Muscle layer of duodenum (tissue), 2 donors: ENCODE measurements around the gene GZF1.
A peak's percentile ranks its signal among the peaks of the same experiment; 100 is the strongest.

Experiments
- H3K27ac ChIP-seq: one replicate; pipeline ENCODE4 v1.7.0; 2013; ENCODE audit warnings: mild to moderate bottlenecking, low read length
- H3K27me3 ChIP-seq: one replicate; pipeline ENCODE4 v1.7.0; 2013; ENCODE audit warnings: low read depth, mild to moderate bottlenecking, control low read depth, low read length
- H3K36me3 ChIP-seq, 2 donors: one replicate each; pipeline ENCODE4 v1.7.0; 2013; ENCODE audit warnings: low read length in 2 of 2, control low read depth in 1 of 2, mild to moderate bottlenecking in 1 of 2; ENCODE audit not compliant: insufficient read depth in 2 of 2, control insufficient read depth in 1 of 2
- H3K4me1 ChIP-seq, 2 donors: one replicate each; pipeline ENCODE4 v1.7.0; 2013; ENCODE audit warnings: low read length in 2 of 2, mild to moderate bottlenecking in 2 of 2, control low read depth in 1 of 2, moderate library complexity in 1 of 2; ENCODE audit not compliant: insufficient read depth in 2 of 2, control insufficient read depth in 1 of 2
- H3K4me3 ChIP-seq, 2 donors: one replicate each; pipeline ENCODE4 v1.7.0; 2013; ENCODE audit warnings: low read length in 2 of 2, low read depth in 1 of 2, mild to moderate bottlenecking in 1 of 2
- H3K9me3 ChIP-seq, 2 donors: one replicate each; pipeline ENCODE4 v1.7.0; 2013; ENCODE audit warnings: low read length in 2 of 2, control low read depth in 1 of 2, mild to moderate bottlenecking in 1 of 2; ENCODE audit not compliant: control insufficient read depth in 1 of 2
- donor health status: healthy.

The GZF1 gene

DNA sequence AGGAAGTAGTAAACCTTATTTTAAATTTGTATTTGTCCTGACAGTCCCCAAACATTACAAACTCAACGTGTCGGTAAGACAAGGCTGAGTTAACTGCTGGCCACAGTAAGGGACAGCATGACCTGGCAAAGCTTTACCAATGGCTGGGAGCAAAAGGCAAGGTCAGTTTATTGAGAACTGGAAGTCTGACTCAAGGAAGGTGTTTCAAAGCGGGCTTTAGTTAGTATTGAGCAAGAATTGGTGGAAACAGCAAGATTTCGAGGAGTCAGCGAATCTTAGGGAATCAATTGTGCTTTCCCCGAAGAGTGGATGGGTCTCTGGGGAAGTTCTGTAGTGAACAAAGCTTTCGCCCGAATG, 885 bp upstream of the GZF1 start:
- no peaks in the 10 kb centered on the region for H3K27me3 ChIP-seq
- no peaks in the 10 kb centered on the region for H3K9me3 ChIP-seq
- H3K27ac ChIP-seq = peak overlapping the region; percentile 100
- no peaks in the 10 kb centered on the region for H3K36me3 ChIP-seq
- peak overlapping the region; percentile 75 to 78 for H3K4me3 ChIP-seq
- H3K4me1 ChIP-seq = peaks cover 13 to 31% of the 10 kb centered on the region in 2 donors

DNA sequence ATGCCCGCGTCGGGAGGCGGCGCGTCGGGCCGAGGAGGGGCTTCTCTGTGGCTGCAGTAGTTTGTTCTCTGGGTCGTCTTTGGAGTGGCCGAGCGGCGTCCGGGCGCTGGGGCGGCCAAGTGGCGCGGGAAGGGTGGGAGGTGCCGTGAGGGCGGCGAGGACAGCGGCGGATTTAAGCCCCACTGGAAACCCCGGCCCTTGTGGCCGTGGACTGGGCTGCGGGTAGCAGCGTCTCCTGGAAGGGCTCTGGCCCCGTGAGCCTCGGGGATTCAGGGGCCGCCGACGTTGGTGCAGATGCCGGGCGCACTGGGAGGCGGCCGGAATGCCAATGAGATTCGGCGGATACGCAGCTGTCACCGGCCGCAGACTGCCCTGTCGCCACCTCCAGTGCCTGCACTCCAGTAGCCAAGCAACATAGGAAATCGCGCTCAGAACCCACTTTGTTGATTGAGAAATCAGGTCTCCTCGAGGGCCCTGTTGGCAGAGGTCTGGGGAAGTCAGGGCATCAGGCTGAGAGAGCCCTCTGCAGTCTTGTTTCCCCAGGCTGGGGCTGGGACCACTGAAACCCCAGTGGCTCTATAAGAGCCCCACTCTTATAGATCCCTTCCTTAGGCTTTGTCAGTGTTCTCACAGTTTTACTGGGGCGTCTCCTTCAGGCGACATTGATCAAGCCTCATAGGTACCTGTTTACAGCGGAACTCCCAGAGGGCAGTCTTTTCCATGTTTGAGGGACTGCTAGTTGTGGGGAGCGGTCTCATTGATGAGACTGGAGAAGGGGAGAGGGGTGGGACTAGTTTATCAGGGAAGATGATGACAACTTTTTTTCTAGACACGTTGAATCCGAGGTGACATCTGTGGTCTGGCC, 642 bp downstream of the GZF1 start:
- no peaks in the 10 kb centered on the region for H3K9me3 ChIP-seq
- no peaks in the 10 kb centered on the region for H3K27me3 ChIP-seq
- H3K4me3 ChIP-seq = peak overlapping the region; percentile 79
- H3K4me1 ChIP-seq = peaks cover 13 to 38% of the 10 kb centered on the region in 2 donors
- no peaks in the 10 kb centered on the region for H3K36me3 ChIP-seq
- H3K27ac ChIP-seq = peak overlapping the region; percentile 53

DNA sequence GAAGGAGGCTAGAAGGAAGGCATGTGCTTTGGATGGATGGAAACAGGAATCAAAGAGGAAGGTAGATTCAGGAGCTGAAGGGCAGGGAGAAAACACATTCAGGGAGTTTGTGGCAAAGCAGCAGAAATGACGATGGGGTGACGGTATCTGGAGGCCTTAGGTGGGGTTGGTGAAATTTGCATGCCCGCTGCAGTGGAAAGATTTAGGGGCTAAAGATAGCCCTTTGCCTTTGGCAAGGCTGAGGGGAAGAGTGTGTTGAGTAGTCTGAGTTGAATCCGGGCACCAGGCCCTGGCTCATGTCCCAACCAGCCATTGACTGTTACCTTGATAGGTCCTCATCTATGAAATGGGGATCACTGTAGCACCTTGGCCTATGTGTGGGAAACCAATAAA, 1.3 kb downstream of the GZF1 start:
- H3K36me3 ChIP-seq = no peaks in the 10 kb centered on the region
- peak overlapping the region; percentile 79 for H3K4me3 ChIP-seq
- no peaks in the 10 kb centered on the region for H3K27me3 ChIP-seq
- no peaks in the 10 kb centered on the region for H3K9me3 ChIP-seq
- H3K27ac ChIP-seq = peak overlapping the region; percentile 53
- peaks cover 13 to 38% of the 10 kb centered on the region in 2 donors for H3K4me1 ChIP-seq

DNA sequence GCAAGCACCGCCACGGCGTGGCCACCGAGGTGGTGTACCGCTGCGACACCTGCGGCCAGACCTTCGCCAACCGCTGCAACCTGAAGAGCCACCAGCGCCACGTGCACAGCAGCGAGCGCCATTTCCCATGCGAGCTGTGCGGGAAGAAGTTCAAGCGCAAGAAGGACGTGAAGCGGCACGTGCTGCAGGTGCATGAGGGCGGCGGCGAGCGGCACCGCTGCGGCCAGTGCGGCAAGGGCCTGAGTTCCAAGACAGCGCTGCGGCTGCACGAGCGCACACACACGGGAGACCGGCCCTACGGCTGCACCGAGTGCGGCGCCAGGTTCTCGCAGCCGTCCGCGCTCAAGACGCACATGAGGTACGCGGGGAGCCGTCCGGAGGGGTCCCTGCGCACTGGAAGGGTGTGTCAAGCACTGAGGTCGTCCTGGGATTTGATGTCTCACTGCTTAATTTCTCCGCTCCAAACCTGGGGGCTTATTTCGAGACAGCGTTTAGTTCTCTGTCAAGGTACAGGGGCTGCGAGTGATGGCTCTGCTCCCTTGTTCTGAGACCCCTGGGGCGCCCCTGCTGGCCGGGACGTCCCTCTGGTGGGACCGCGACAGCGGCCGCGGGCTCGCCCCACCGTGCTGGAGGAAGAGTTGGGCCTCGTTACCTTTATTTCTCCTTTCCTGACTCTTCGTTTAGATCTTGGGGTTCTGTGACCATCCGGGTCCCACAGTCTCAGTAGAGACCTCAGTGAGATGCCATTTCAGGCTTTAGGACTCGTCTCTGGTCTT, 3.6 kb downstream of the GZF1 start:
- H3K4me1 ChIP-seq = peaks cover 13 to 31% of the 10 kb centered on the region in 2 donors
- H3K36me3 ChIP-seq = peaks cover 21% of the 10 kb centered on the region in 2 donors
- no peaks in the 10 kb centered on the region for H3K27me3 ChIP-seq
- H3K9me3 ChIP-seq = no peaks in the 10 kb centered on the region
- no peak overlapping the region for H3K27ac ChIP-seq
- H3K4me3 ChIP-seq = no peak overlapping the region

DNA sequence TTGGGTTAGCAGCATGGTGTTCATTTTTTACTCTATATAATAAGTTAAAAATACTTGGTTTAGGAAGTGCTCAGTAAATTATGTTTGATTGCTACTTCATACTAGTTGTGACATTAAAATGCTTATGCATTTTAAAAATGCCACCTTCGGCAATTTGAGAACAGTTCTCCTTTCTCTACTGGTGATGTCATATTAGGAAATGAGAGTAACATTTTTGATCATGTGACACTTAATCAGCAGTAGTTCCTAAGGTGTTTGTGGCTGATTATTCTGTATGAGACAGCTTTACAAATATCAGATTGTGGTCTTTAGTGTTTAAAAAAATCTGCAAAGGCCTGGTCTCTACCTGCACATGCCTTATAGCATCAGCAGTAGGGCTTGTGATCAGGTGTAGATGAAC, 4.4 kb downstream of the GZF1 start:
- Histone ChIP-seq H3K27ac (no peak overlapping the region), H3K9me3 (no peaks in the 10 kb centered on the region), H3K4me1 (peaks cover 13 to 25% of the 10 kb centered on the region in 2 donors), H3K36me3 (peaks cover 27 to 29% of the 10 kb centered on the region in 2 donors), H3K4me3 (no peak overlapping the region), H3K27me3 (no peaks in the 10 kb centered on the region)

DNA sequence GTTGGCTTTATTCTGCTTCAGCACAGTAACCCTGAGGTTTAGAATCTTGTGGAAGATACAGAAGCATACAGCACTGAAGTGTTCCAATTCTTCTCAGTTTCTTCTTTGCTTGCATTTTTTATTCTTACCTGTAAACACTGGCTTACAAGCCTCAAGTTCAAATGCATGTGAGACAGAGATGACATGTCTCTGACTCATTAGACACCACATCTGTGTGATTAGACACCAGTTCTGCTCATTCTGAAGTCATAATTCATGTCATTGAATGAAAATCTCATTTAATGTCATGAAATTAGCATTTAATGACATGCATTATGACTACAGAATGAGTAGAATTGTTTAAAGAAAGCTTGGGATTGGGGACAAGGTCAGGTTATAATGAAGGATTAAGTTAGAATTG, 5.8 kb downstream of the GZF1 start:
- Histone ChIP-seq H3K27ac (no peak overlapping the region), H3K4me1 (peaks cover 12 to 23% of the 10 kb centered on the region in 2 donors), H3K36me3 (peaks cover 41 to 42% of the 10 kb centered on the region in 2 donors), H3K27me3 (no peaks in the 10 kb centered on the region), H3K9me3 (no peaks in the 10 kb centered on the region), H3K4me3 (no peak overlapping the region)

DNA sequence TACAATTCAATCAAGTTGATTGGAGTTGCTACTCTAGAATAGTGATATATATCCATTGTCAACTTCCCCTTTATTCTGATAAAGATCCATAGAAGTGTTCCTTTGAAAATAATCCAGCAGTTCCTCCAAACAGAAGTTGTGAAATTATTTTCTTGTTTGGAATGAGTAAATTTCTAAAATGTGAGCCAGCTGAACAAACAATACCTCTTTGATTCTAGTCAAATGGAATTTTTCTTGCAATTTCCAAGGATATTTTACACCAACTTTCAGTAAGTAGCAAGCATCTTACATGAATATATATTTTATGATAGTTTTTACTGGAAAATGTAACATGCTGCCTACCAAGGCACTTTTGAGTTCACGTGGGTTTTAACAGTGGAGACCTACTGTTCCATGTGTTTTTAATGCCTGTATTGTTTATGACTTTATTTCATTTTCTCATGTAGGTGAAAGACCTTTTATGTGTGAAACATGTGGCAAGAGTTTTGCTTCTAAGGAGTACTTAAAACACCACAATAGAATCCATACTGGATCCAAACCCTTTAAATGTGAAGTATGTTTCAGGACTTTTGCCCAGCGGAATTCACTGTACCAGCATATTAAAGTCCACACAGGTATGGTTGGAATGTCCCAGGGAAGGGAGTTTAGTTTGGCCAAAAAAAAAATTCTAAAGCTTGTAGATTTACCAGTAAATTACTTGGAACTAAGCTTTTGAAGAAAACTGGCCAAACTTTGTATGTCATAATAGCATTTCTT, 6.5 kb downstream of the GZF1 start:
- peaks cover 45 to 48% of the 10 kb centered on the region in 2 donors for H3K36me3 ChIP-seq
- no peak overlapping the region for H3K4me3 ChIP-seq
- H3K9me3 ChIP-seq = no peaks in the 10 kb centered on the region
- H3K4me1 ChIP-seq = peaks cover 5 to 16% of the 10 kb centered on the region in 2 donors
- no peak overlapping the region for H3K27ac ChIP-seq
- no peaks in the 10 kb centered on the region for H3K27me3 ChIP-seq

DNA sequence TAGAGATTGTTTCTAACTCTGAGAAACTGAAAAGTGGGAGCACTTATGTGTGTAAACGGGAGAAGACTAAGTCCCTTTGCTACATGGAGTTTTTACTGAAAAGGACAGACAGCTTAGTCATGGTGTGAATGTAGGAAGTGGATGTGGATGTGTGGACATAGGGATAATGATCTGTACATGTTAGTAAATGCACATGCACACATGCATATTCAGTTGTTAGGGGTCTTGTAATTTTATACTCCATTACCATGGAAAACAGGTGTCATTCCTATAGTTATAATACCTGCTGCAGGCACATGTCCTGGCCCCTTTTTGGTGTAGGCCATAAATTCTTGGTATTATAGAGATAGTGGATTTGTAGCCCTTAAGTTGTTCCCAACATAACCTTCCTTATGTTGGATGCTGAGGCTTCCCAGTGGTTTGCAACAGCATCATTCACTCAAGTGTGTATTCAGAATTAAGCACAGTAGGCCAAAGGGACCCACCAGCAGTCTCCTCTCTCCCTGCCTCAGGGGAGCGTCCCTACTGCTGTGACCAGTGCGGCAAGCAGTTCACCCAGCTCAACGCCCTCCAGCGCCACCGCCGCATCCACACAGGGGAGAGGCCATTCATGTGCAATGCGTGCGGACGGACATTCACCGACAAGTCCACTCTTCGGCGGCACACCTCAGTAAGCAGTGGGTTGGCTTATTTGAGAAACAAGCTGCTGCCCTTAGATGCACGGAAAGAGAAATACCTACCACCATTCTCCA, 7.3 kb downstream of the GZF1 start:
- H3K27me3 ChIP-seq = no peaks in the 10 kb centered on the region
- H3K4me1 ChIP-seq = peaks cover 4 to 16% of the 10 kb centered on the region in 2 donors
- no peak overlapping the region for H3K27ac ChIP-seq
- no peak overlapping the region for H3K4me3 ChIP-seq
- peaks cover 50 to 52% of the 10 kb centered on the region in 2 donors for H3K36me3 ChIP-seq
- H3K9me3 ChIP-seq = no peaks in the 10 kb centered on the region

DNA sequence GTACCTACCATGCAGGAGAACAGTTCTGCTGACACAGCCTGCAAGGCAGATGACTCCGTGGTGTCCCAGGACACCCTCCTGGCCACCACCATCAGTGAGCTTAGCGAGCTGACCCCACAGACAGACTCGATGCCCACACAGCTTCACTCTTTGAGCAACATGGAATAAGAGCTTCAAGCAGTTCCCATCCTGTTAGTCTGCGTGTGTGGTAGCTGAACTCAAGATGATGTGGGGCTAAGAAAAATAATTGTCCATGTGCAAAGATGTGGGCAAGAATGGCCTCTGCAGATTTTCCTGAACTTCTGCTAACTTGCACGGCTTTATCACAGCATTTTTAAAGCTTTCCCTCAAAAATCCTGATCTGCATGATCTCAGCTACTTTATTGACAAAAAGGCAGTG, 8.3 kb downstream of the GZF1 start:
- Histone ChIP-seq H3K4me3 (no peak overlapping the region), H3K27ac (no peak overlapping the region), H3K9me3 (no peaks in the 10 kb centered on the region), H3K27me3 (no peaks in the 10 kb centered on the region), H3K36me3 (peaks cover 50 to 54% of the 10 kb centered on the region in 2 donors), H3K4me1 (peaks cover 4 to 16% of the 10 kb centered on the region in 2 donors)

DNA sequence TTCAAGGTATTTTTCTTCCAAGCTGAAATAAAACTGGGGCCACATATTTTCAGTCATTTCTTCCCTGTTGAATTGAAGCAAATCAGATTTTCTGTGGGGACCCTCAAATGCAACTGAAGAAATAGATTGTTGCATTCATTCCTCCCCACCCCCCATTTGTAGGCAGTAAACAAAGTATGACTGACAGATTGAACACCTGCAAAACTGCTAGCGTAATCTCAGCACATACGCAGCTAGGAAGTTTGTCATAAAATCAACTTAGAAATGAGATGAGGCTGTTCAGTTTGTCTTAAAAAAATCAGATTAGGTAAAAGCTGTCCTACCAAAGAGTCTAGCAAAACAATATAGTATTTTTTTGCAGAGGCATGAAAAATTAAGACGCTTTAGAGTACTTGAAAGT, 8.9 kb downstream of the GZF1 start:
- H3K36me3 ChIP-seq = peaks cover 55 to 60% of the 10 kb centered on the region in 2 donors
- H3K27me3 ChIP-seq = no peaks in the 10 kb centered on the region
- no peaks in the 10 kb centered on the region for H3K9me3 ChIP-seq
- no peak overlapping the region for H3K4me3 ChIP-seq
- no peak overlapping the region for H3K27ac ChIP-seq
- H3K4me1 ChIP-seq = peaks cover 2 to 10% of the 10 kb centered on the region in 2 donors
